Endothelial cell (in vitro differentiated cells): ENCODE measurements around the gene DES. TPM values are rescaled to one million over a fixed set of nuclear protein-coding genes. Genes with fewer than 3 reads are reported as not detected.

ENCODE experiments used
- DNase-seq: peaks from one replicate; pipeline ENCODE4 v3.0.0; 2021; ENCODE audit warnings: low spot score
- H3K27ac Mint-ChIP-seq: one replicate; pipeline ENCODE4 v1.8.0; 2021; ENCODE audit warnings: mixed read lengths, inconsistent platforms; ENCODE audit not compliant: unreplicated experiment
- H3K27me3 Mint-ChIP-seq: one replicate; pipeline ENCODE4 v1.8.0; 2021; ENCODE audit warnings: mild to moderate bottlenecking, moderate library complexity, mixed read lengths, inconsistent platforms; ENCODE audit not compliant: unreplicated experiment
- H3K36me3 Mint-ChIP-seq: one replicate; pipeline ENCODE4 v1.8.0; 2021; ENCODE audit warnings: mild to moderate bottlenecking, low read depth, mixed read lengths, inconsistent platforms; ENCODE audit not compliant: unreplicated experiment
- H3K4me1 Mint-ChIP-seq: one replicate; pipeline ENCODE4 v1.8.0; 2021; ENCODE audit warnings: mild to moderate bottlenecking, mixed read lengths, inconsistent platforms; ENCODE audit not compliant: unreplicated experiment
- H3K4me3 Mint-ChIP-seq: one replicate; pipeline ENCODE4 v1.8.0; 2021; ENCODE audit warnings: mild to moderate bottlenecking, mixed read lengths, inconsistent platforms; ENCODE audit not compliant: unreplicated experiment
- H3K9me3 Mint-ChIP-seq: one replicate; pipeline ENCODE4 v1.8.0; 2021; ENCODE audit warnings: mixed read lengths, inconsistent platforms; ENCODE audit not compliant: unreplicated experiment
- long read RNA-seq: library from polyadenylated mRNA; unstranded; transcript quantifications from one replicate; pipeline ENCODE4 v2.0.0, GENCODE V29; 2020; ENCODE audit not compliant: unreplicated experiment
- total RNA-seq: library from RNA; stranded (reverse); fragmentation: NEBNext Ultra II Directional; extraction: Animal tissue kit (Norgen Biotek cat#: 25700); gene quantifications from one replicate; pipeline ENCODE4 v1.2.1, GENCODE V29; 2021; ENCODE audit not compliant: unreplicated experiment
- TF ChIP-seq, protein P1 (sequence below): fragments of 200-600 bp; sonication (generic); IDR thresholded peaks from one replicate; pipeline ENCODE4 v1.5.0; 2021; ENCODE audit warnings: antibody characterized with exemption; ENCODE audit not compliant: unreplicated experiment

Gene DES
- 0.10 TPM for total RNA-seq
- long read RNA-seq, partial matches to known transcripts = 0 of 1 reads
- long read RNA-seq, other reads (novel, unspliced or antisense) = 0 of 1 reads

DNA sequence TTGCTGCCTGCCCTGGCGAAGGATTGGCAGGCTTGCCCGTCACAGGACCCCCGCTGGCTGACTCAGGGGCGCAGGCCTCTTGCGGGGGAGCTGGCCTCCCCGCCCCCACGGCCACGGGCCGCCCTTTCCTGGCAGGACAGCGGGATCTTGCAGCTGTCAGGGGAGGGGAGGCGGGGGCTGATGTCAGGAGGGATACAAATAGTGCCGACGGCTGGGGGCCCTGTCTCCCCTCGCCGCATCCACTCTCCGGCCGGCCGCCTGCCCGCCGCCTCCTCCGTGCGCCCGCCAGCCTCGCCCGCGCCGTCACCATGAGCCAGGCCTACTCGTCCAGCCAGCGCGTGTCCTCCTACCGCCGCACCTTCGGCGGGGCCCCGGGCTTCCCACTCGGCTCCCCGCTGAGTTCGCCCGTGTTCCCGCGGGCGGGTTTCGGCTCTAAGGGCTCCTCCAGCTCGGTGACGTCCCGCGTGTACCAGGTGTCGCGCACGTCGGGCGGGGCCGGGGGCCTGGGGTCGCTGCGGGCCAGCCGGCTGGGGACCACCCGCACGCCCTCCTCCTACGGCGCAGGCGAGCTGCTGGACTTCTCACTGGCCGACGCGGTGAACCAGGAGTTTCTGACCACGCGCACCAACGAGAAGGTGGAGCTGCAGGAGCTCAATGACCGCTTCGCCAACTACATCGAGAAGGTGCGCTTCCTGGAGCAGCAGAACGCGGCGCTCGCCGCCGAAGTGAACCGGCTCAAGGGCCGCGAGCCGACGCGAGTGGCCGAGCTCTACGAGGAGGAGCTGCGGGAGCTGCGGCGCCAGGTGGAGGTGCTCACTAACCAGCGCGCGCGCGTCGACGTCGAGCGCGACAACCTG is at the start of gene DES:
Gene DES, plus strand, starts transcription at position 223 of the 857 bp plus-strand sequence. Its CDS starts 86 bp downstream, at position 309.
- Mint-ChIP-seq H3K4me3 (no peak within 1 kb of the TSS), H3K27me3 (peaks cover 6% of the 10 kb centered on the region), H3K27ac (no peak within 1 kb of the TSS), H3K36me3 (no peaks in the 10 kb centered on the region), H3K9me3 (no peaks in the 10 kb centered on the region), H3K4me1 (no peaks in the 10 kb centered on the region)
- TF ChIP-seq, protein P1, sequence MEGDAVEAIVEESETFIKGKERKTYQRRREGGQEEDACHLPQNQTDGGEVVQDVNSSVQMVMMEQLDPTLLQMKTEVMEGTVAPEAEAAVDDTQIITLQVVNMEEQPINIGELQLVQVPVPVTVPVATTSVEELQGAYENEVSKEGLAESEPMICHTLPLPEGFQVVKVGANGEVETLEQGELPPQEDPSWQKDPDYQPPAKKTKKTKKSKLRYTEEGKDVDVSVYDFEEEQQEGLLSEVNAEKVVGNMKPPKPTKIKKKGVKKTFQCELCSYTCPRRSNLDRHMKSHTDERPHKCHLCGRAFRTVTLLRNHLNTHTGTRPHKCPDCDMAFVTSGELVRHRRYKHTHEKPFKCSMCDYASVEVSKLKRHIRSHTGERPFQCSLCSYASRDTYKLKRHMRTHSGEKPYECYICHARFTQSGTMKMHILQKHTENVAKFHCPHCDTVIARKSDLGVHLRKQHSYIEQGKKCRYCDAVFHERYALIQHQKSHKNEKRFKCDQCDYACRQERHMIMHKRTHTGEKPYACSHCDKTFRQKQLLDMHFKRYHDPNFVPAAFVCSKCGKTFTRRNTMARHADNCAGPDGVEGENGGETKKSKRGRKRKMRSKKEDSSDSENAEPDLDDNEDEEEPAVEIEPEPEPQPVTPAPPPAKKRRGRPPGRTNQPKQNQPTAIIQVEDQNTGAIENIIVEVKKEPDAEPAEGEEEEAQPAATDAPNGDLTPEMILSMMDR = no peak
- no peak for DNase-seq

- no peak for DNase-seq
- peaks cover 3% of the 10 kb centered on the region for H3K4me1 Mint-ChIP-seq
- no peak overlapping the region for H3K27ac Mint-ChIP-seq
- peaks cover 4% of the 10 kb centered on the region for H3K27me3 Mint-ChIP-seq
- peaks cover 4% of the 10 kb centered on the region for H3K36me3 Mint-ChIP-seq
- H3K4me3 Mint-ChIP-seq = no peak overlapping the region
- H3K9me3 Mint-ChIP-seq = no peaks in the 10 kb centered on the region
- TF ChIP-seq, protein P1 = no peak
Measured at GRCh38 chr2:219368690-219369191, 49.4 kb upstream of the DES start.

DNA sequence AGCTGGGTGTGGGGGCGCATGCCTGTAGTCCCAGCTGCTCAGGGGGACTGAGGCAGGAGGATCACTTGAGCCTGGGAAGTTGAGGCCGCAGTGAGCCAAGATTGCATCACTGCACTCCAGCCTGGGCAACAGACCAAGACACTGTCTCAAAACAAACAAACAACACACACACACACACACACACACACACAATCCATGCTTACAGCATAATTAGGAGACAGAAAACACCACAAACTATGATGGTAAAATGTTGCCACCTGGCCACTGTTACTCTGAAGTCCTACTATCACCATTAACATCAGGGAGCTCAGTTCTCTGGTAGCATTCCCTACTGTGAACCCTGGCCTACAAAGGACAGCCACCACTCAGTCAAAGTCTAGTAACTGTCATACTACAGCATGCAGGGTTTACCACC is 48.7 kb upstream of the DES start:
- peaks cover 6% of the 10 kb centered on the region for H3K36me3 Mint-ChIP-seq
- H3K4me3 Mint-ChIP-seq = no peak overlapping the region
- H3K27me3 Mint-ChIP-seq = peaks cover 4% of the 10 kb centered on the region
- no peak overlapping the region for H3K27ac Mint-ChIP-seq
- H3K4me1 Mint-ChIP-seq = peaks cover 3% of the 10 kb centered on the region
- TF ChIP-seq, protein P1 = no peak
- H3K9me3 Mint-ChIP-seq = no peaks in the 10 kb centered on the region
- no peak for DNase-seq

DNA sequence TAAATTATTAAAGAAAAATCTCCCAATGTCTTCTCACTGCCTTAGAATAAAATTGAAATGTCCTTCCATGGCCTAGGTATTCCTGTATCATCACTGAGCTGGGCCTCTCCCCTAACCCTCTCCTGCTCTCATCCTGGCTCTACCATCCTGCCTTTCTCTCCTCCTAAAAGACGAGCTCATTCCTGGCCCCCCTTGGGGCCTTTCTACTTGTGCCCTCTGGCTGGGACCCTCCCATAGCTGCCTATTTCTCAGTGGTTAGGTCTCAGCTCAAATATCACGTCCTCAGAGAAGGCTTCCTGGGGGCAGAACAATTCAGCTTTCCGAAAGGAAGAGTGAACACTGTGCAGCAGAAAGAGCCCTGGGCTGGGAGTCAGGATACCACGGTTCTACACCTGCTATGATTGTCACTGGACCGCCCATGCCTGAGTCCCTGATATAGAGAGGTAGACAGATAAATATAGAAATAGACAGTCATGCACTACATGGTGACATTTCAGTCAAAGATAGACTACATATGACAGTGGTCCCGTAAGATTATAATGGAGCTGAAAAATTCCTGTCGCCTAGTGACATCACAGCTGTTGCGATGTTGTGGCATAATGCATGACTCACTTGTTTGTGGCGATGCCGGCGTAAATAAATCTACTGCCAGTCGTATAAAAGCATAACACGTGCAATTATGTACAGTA is 39.9 kb upstream of the DES start:
- H3K27ac Mint-ChIP-seq = no peak overlapping the region
- no peaks in the 10 kb centered on the region for H3K9me3 Mint-ChIP-seq
- H3K27me3 Mint-ChIP-seq = peaks cover 2% of the 10 kb centered on the region
- no peak for DNase-seq
- TF ChIP-seq, protein P1 = no peak
- peaks cover under 1% of the 10 kb centered on the region for H3K4me1 Mint-ChIP-seq
- H3K4me3 Mint-ChIP-seq = no peak overlapping the region
- peaks cover 31% of the 10 kb centered on the region for H3K36me3 Mint-ChIP-seq
